ENCODE measurements around the gene CCDC9B.

CCDC9B gene

GRCh38 chr15:40323239-40323952, 17.3 kb downstream of the CCDC9B start, which contains the start of gene INAFM2:
TSS of gene INAFM2 (plus strand) at chr15:40323692. CDS start at chr15:40324056, 364 bp downstream.
- H3K36me3 ChIP-seq (ENCODE audit: control insufficient read depth, low read length): no peaks in the 10 kb centered on the region
- no peaks in the 10 kb centered on the region for H3K9me2 ChIP-seq (replicated peaks; ENCODE audit: control insufficient read depth, low read length)
- peaks cover 17% of the 10 kb centered on the region for H3K27me3 ChIP-seq (ENCODE audit: control insufficient read depth, low read length)
- TF ChIP-seq CTCF (IDR thresholded peaks at IDR 0.05; ENCODE audit: low read depth, low read length, poor library complexity, severe bottlenecking) (peak; percentile 41), EZH2phosphoT487 (IDR thresholded peaks at IDR 0.05; ENCODE audit: borderline replicate concordance, low read length) (no peak)
- H4K20me1 ChIP-seq (ENCODE audit: control insufficient read depth, insufficient read depth, low read depth, low read length): no peaks in the 10 kb centered on the region
- H3K4me1 ChIP-seq (ENCODE audit: control insufficient read depth, low read length): peaks cover 27% of the 10 kb centered on the region
- no peak within 1 kb of the TSS for H3K27ac ChIP-seq (ENCODE audit: low read depth, low read length)
- peak within 1 kb of the TSS; percentile 70 for H3K4me3 ChIP-seq (ENCODE audit: low read length)
- no peaks in the 10 kb centered on the region for H3K79me2 ChIP-seq (ENCODE audit: control insufficient read depth, low read length)
- H3F3A ChIP-seq (ENCODE audit: control insufficient read depth, insufficient read depth): peaks cover 11% of the 10 kb centered on the region
- peak within 1 kb of the TSS; percentile 70 for H3K4me2 ChIP-seq (ENCODE audit: low read length)
- no peaks in the 10 kb centered on the region for H3K9me3 ChIP-seq (ENCODE audit: control insufficient read depth, insufficient read depth, low read length)

- no peaks in the 10 kb centered on the region for H3K79me2 ChIP-seq (ENCODE audit: control insufficient read depth, low read length)
- no peaks in the 10 kb centered on the region for H3K9me3 ChIP-seq (ENCODE audit: control insufficient read depth, insufficient read depth, low read length)
- no peak overlapping the region for H3K27ac ChIP-seq (ENCODE audit: low read depth, low read length)
- H3K4me3 ChIP-seq (ENCODE audit: low read length): peak overlapping the region; percentile 57
- H4K20me1 ChIP-seq (ENCODE audit: control insufficient read depth, insufficient read depth, low read depth, low read length): no peaks in the 10 kb centered on the region
- H3K4me1 ChIP-seq (ENCODE audit: control insufficient read depth, low read length): peaks cover 27% of the 10 kb centered on the region
- peaks cover 17% of the 10 kb centered on the region for H3K27me3 ChIP-seq (ENCODE audit: control insufficient read depth, low read length)
- H3K4me2 ChIP-seq (ENCODE audit: low read length): peak overlapping the region; percentile 70
- TF ChIP-seq CTCF (IDR thresholded peaks at IDR 0.05; ENCODE audit: low read depth, low read length, poor library complexity, severe bottlenecking) (no peak), EZH2phosphoT487 (IDR thresholded peaks at IDR 0.05; ENCODE audit: borderline replicate concordance, low read length) (no peak)
- no peaks in the 10 kb centered on the region for H3K36me3 ChIP-seq (ENCODE audit: control insufficient read depth, low read length)
- H3F3A ChIP-seq (ENCODE audit: control insufficient read depth, insufficient read depth): peaks cover 11% of the 10 kb centered on the region
- H3K9me2 ChIP-seq (replicated peaks; ENCODE audit: control insufficient read depth, low read length): no peaks in the 10 kb centered on the region
These were observed 18.1 kb downstream of the CCDC9B start for GRCh38 chr15:40322531-40323238.

GRCh38 chr15:40320931-40321371, 19.8 kb downstream of the CCDC9B start:
- H3K79me2 ChIP-seq (ENCODE audit: control insufficient read depth, low read length): no peaks in the 10 kb centered on the region
- H3K4me1 ChIP-seq (ENCODE audit: control insufficient read depth, low read length): peaks cover 26% of the 10 kb centered on the region
- peaks cover 11% of the 10 kb centered on the region for H3F3A ChIP-seq (ENCODE audit: control insufficient read depth, insufficient read depth)
- no peaks in the 10 kb centered on the region for H3K9me2 ChIP-seq (replicated peaks; ENCODE audit: control insufficient read depth, low read length)
- no peaks in the 10 kb centered on the region for H3K36me3 ChIP-seq (ENCODE audit: control insufficient read depth, low read length)
- H3K9me3 ChIP-seq (ENCODE audit: control insufficient read depth, insufficient read depth, low read length): no peaks in the 10 kb centered on the region
- peaks cover 34% of the 10 kb centered on the region for H3K27me3 ChIP-seq (ENCODE audit: control insufficient read depth, low read length)
- no peak overlapping the region for H3K27ac ChIP-seq (ENCODE audit: low read depth, low read length)
- no peak overlapping the region for H3K4me2 ChIP-seq (ENCODE audit: low read length)
- peak; percentile 92 for TF ChIP-seq CTCF (IDR thresholded peaks at IDR 0.05; ENCODE audit: low read depth, low read length, poor library complexity, severe bottlenecking)
- no peak for TF ChIP-seq EZH2phosphoT487 (IDR thresholded peaks at IDR 0.05; ENCODE audit: borderline replicate concordance, low read length)
- no peaks in the 10 kb centered on the region for H4K20me1 ChIP-seq (ENCODE audit: control insufficient read depth, insufficient read depth, low read depth, low read length)
- no peak overlapping the region for H3K4me3 ChIP-seq (ENCODE audit: low read length)
